Measurements from ENCODE around the gene TSSK2.

DNA sequence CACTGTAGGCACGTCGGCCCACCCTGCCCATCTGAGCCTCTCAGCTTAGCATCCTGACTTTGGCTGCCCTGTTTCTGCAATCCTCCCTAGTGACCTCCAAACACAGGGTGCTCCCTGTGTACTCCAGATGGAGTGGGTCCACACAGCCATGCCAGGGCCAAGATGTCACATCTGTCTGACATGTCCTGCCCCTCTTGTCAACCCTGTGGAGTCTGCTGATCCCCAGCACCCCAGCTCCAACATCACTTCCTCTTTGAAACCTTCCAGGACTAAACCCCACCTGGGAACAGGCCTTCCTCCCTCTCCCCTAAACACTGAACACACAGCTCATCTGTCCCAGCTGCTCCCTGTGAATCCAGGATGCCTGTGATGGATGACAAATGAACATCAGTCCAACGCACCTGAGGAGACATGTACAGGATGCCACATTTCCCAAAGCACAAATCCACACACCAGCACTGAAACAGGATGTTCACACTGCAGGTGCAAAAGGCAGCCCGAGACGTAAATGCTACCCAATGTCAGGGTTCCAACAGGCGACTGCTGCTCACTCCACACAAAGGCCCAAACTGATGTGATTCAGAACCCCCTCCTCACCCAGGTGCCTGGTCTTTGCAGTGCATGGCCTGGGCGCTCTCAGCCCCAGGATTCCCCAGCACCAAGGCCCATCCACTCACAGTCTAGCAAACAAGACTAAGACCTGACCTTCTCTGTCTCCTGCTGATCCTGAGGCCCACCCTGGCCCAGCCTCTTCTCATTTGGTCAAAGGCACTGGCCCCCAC is 2.0 kb upstream of the TSSK2 start:
- TF ChIP-seq, protein P1, sequence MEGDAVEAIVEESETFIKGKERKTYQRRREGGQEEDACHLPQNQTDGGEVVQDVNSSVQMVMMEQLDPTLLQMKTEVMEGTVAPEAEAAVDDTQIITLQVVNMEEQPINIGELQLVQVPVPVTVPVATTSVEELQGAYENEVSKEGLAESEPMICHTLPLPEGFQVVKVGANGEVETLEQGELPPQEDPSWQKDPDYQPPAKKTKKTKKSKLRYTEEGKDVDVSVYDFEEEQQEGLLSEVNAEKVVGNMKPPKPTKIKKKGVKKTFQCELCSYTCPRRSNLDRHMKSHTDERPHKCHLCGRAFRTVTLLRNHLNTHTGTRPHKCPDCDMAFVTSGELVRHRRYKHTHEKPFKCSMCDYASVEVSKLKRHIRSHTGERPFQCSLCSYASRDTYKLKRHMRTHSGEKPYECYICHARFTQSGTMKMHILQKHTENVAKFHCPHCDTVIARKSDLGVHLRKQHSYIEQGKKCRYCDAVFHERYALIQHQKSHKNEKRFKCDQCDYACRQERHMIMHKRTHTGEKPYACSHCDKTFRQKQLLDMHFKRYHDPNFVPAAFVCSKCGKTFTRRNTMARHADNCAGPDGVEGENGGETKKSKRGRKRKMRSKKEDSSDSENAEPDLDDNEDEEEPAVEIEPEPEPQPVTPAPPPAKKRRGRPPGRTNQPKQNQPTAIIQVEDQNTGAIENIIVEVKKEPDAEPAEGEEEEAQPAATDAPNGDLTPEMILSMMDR (IDR thresholded peaks at IDR 0.05; ENCODE audit: low read length) = no peak
- TF ChIP-seq EZH2 (IDR thresholded peaks at IDR 0.05; ENCODE audit: borderline replicate concordance, low read length) = no peak

All from OCI-LY1 (cell line).